Astrocyte of the spinal cord (primary cell): Measurements from ENCODE around the gene BPIFB4.

Experiments used
- DNase-seq: peaks from one replicate; pipeline ENCODE4 v3.0.0; 2011; ENCODE audit warnings: low read depth, low spot score
- H3K4me3 ChIP-seq: 2 replicates; pipeline ENCODE4 v1.5.1; 2011; ENCODE audit warnings: low read depth, mild to moderate bottlenecking, low read length, moderate library complexity
- CTCF ChIP-seq: IDR thresholded peaks from 2 replicates; pipeline ENCODE4 v1.5.1; 2012; ENCODE audit warnings: low read depth, mild to moderate bottlenecking, low read length, inconsistent platforms
- in situ Hi-C: cut with HindIII; loops from 2 replicates; pipeline ENCODE4 v1.10.0; 2017; ENCODE audit warnings: low sequenced_read_pairs

The BPIFB4 gene

GRCh38 chr20:33079259-33079658, at the start of gene BPIFB4:
TSS of gene BPIFB4 (plus strand) at chr20:33079643. CDS start at chr20:33081527, 1,884 bp downstream.
- no peak within 1 kb of the TSS for H3K4me3 ChIP-seq
- no peak for TF ChIP-seq CTCF
- in situ Hi-C loops, result no loop called here
- DNase-seq, result peak; percentile 8

GRCh38 chr20:33030076-33030475, 49.4 kb upstream of the BPIFB4 start:
- no peak for TF ChIP-seq CTCF
- in situ Hi-C loops, result no loop called here
- no peak for DNase-seq
- no peak overlapping the region for H3K4me3 ChIP-seq

- TF ChIP-seq CTCF, result no peak
- no peak overlapping the region for H3K4me3 ChIP-seq
- in situ Hi-C loops, result no loop called here
- no peak for DNase-seq
Observed at GRCh38 chr20:33030569-33030968, 48.9 kb upstream of the BPIFB4 start.

- in situ Hi-C loops, result no loop called here
- DNase-seq, result no peak
- H3K4me3 ChIP-seq, result no peak within 1 kb of the TSS
- TF ChIP-seq CTCF, result no peak
Observed at GRCh38 chr20:33031531-33031930, 47.9 kb upstream of the BPIFB4 start, which contains the start of gene BPIFB6. TSS of gene BPIFB6 (plus strand) at chr20:33031648. CDS start at chr20:33031648, 0 bp downstream.

GRCh38 chr20:33032555-33032954, 46.9 kb upstream of the BPIFB4 start:
- no peak for DNase-seq
- in situ Hi-C loops, result no loop called here

GRCh38 chr20:33033381-33033780, 46.1 kb upstream of the BPIFB4 start:
- DNase-seq, result no peak
- H3K4me3 ChIP-seq, result no peak overlapping the region
- in situ Hi-C loops, result no loop called here
- no peak for TF ChIP-seq CTCF

More at GRCh38 chr20:33032555-33032954, 46.9 kb upstream of the BPIFB4 start:
- H3K4me3 ChIP-seq, result no peak overlapping the region
- no peak for TF ChIP-seq CTCF

- TF ChIP-seq CTCF, result no peak
- in situ Hi-C loops, result no loop called here
Observed at GRCh38 chr20:33034115-33034514, 45.3 kb upstream of the BPIFB4 start.

More at GRCh38 chr20:33034115-33034514, 45.3 kb upstream of the BPIFB4 start:
- no peak for DNase-seq
- no peak overlapping the region for H3K4me3 ChIP-seq
